Measurements from ENCODE around the gene DNAH10.
"Not testable (repeated sequence)": the region's sequence is repeated elsewhere in the genome, so short reads cannot be mapped to it uniquely, and the experiment has no call there.

DNAH10 gene

GRCh38 chr12:123938679-123939480 is 176.8 kb downstream of the DNAH10 start:
- DNase-seq: no peak

- no peak for DNase-seq
Measured at GRCh38 chr12:123939716-123940626, 177.9 kb downstream of the DNAH10 start.

GRCh38 chr12:123940627-123940966 is 178.5 kb downstream of the DNAH10 start:
- no peak for DNase-seq

GRCh38 chr12:123941000-123941399 is 178.9 kb downstream of the DNAH10 start:
- no peak for DNase-seq

GRCh38 chr12:123941624-123942237 is 179.6 kb downstream of the DNAH10 start:
- no peak for DNase-seq

- DNase-seq: no peak
Measured at GRCh38 chr12:123942238-123942653, 180.1 kb downstream of the DNAH10 start.

- DNase-seq: no peak
Measured at GRCh38 chr12:123942911-123943648, 181.0 kb downstream of the DNAH10 start.

GRCh38 chr12:123943816-123944215 is 181.7 kb downstream of the DNAH10 start:
- DNase-seq: no peak

GRCh38 chr12:123944696-123945095 is 182.6 kb downstream of the DNAH10 start:
- DNase-seq: no peak

GRCh38 chr12:123945287-123946151 is 183.4 kb downstream of the DNAH10 start:
- no peak for DNase-seq

- DNase-seq: no peak
Measured at GRCh38 chr12:123946152-123946515, 184.0 kb downstream of the DNAH10 start.

- not testable (repeated sequence) for DNase-seq
Measured at GRCh38 chr12:123946516-123947505, 184.7 kb downstream of the DNAH10 start.

- not testable (repeated sequence) for DNase-seq
Measured at GRCh38 chr12:123947531-123947930, 185.4 kb downstream of the DNAH10 start.

GRCh38 chr12:123948401-123948795 is 186.3 kb downstream of the DNAH10 start:
- no peak for DNase-seq

GRCh38 chr12:123948796-123949769 is 187.0 kb downstream of the DNAH10 start:
- DNase-seq: no peak

- DNase-seq: no peak
Measured at GRCh38 chr12:123949770-123950165, 187.7 kb downstream of the DNAH10 start.

GRCh38 chr12:123950476-123951349 is 188.6 kb downstream of the DNAH10 start:
- no peak for DNase-seq

GRCh38 chr12:123951467-123951866 is 189.4 kb downstream of the DNAH10 start:
- DNase-seq: no peak
